GM21717 (cell line): Measurements from ENCODE around the gene NTM.

Experiments used
- ATAC-seq: cut with Tn5 transposase; IDR thresholded peaks from one replicate; pipeline ENCODE4 v1.9.1; 2021; ENCODE audit warnings: mild to moderate bottlenecking, moderate library complexity; ENCODE audit not compliant: unreplicated experiment

Gene NTM

DNA sequence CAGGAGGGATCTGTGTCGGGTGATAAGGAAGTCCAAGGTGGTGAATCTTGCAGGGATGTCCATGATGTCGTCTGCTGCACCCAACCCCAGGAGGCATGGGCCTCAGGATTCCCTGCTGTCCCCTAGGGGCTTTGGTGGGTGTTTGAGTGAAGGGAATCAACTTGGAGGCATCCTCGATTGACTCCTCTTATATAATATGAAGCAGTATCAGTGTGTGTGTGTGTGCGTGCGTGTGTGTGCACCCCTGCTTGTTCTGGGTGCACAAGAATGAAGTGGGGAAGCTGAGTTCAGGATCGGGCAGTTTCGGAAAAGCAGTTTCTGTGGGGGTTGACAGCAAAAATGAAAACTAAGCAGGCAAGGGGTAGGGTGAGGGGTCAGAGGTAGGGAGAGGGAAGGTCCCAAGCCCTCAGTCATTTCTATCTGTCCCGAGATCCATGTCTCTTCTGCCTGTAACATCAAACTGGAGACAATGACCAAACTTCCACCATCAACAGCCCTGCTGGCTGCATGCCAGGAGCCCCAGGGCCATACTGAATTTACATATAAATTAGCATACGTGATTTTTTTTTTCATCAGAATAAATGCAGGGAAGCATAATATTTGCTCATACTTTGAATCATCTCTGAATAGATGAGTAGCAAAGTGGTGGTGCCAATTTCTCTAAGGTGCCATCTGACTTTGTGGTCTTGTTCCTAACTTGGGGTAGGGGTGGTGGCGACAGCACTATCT, 2.0 kb downstream of the NTM start:
- no peak for ATAC-seq

DNA sequence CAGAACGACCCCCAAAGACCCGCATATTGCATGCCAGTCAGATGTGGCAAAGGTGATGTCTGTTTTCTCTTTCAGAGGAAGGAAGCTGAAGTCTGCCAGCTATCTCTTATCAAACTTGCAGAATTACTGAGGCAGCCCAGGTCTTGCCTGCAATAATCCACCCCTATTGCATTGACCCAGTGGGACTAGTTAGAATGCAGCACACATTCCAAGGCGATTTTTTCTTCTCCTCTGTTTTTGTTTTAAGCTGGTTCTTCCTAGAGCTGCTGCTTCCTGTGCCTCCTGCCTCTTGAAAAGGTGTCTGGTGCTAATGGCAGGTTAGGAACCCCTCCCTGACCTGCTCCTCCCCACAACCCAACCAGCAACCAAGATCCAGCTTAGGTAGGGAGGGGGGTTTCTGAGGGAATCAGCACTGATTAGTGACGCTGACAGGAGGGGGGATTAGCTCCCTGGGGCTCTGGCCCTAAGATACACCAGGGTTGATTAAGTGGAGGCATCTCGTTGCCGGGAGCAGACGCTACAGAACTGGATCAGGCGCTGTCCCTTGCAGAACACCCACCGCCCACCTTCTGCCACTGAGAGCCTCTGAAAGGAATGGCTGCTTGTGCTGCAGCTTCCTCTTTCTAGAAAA, 2.8 kb downstream of the NTM start:
- ATAC-seq = no peak

DNA sequence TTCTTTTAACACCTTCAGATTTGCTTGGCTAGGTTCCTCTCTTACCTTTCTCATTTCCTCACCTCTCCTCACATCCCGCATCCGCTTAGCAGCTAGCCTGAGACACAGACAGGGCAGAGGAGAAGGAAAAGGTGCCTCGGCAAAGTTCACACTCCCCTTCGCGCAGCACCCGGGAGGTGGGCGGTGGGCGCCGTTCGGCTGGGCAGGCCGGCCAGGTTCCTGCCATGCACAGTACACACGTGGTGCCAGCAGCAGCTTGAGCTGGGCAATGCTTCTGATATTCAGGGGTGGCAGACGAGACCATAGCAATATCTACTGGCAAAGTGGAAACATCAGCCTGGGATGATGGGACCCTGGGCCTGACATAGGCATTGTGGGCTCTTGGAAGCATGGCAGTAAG, 3.3 kb downstream of the NTM start:
- ATAC-seq = no peak

- ATAC-seq = no peak
These were observed 5.0 kb downstream of the NTM start for GRCh38 chr11:131375421-131375820.

DNA sequence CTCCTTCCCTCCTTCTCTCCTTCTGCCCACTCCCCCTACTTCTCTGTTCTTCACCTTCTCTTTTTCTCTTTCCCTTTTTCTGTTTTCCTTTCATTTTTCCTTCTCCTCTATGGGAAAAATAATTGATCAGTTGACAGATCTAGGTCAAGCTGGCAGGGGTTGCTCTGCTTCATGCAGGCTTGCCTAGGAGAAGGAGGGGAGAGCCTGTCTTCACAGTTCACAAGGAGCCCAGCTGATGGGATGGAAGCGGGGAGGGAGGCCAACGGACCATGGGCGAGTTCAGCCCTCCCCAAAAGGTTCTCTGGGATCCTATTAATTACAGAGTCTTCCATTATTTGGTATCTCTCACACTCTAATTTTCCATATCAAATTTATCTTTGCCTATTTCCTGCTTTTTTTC, 5.5 kb downstream of the NTM start:
- ATAC-seq = no peak

DNA sequence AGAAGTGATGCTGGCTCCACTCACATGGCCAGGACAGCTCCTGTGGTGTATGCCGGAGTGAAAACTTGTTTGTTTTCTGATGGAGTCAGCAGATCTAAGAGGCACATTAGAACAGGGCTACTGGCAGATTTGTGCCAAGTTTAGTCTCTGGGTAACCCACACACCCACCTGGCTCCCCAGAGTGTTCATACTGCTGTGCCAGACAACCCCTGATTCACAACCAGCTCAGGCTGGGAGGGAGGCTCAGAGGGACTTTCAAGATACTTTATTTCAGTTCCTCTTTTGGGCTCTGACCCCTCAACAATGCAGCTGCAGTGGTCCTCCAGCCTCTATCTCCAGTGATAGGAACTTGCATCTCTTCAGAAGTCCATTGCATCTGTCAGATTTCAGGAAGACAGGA, 8.5 kb downstream of the NTM start:
- no peak for ATAC-seq

- no peak for ATAC-seq
These were observed 15.5 kb downstream of the NTM start for GRCh38 chr11:131385763-131386390.

- ATAC-seq = no peak
These were observed 16.0 kb downstream of the NTM start for GRCh38 chr11:131386408-131386807.

- no peak for ATAC-seq
These were observed 17.6 kb downstream of the NTM start for GRCh38 chr11:131388030-131388429.

GRCh38 chr11:131389582-131389981, 19.2 kb downstream of the NTM start:
- no peak for ATAC-seq

GRCh38 chr11:131391176-131391575, 20.8 kb downstream of the NTM start:
- no peak for ATAC-seq

DNA sequence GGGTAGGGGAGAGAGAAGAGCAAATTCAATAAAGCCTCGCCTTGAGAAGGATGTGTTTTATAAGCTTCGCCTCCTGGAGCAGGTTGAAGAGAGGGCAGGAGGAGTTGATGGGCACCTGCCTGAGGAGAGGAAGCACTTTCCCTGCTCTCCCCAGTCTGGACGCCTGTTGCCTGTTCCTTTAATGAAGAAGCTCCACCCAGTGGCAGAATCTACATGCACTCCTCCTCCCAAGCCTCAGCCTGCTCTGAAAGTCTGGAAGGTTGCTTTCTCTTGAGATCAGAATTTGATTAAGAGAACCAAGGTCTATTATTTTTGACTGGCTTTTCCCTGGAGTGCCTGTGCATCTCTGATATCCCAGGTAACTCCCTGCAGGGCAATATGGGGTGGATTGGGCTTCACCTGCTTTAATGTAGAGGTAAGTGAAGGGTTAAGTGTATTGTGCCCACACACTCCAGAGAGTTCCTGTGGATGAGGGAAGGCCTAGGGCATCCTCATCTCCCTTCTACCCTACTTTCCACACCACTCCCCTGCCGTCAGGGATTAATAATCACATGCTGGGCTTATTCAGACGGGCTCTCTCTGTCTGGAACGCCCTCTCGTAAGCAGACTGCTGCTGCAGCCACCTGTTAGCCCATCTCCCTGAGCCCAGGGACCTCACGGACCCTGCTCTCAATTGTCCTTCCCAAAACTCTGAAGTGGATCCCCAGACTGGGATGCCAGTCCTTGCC, 22.3 kb downstream of the NTM start:
- no peak for ATAC-seq

- no peak for ATAC-seq
These were observed 23.3 kb downstream of the NTM start for GRCh38 chr11:131393691-131394090.

GRCh38 chr11:131397675-131398074, 27.3 kb downstream of the NTM start:
- no peak for ATAC-seq

- no peak for ATAC-seq
These were observed 31.6 kb downstream of the NTM start for GRCh38 chr11:131402040-131402439.

GRCh38 chr11:131404010-131404409, 33.6 kb downstream of the NTM start:
- ATAC-seq = no peak

GRCh38 chr11:131408025-131408640, 37.7 kb downstream of the NTM start:
- no peak for ATAC-seq

DNA sequence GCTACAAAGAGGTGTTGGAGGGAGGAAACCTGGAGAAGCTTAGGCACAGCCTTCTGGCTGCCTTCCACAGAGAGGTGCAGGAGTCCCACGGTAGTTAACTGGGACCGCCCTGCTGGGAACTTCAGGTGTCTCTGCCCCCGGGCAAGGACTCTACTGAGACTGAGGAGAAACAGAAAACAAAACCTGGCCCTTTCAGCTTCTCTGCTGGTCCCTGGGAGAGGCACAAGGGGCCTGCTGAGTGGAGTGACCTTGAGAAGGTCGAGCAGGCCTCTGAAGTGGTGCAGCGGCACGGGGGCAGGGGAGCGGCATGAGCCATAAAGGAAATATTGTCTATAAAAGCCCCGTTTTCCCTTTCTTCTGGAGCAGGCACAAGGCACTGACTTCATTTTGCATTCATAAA, 38.9 kb downstream of the NTM start:
- ATAC-seq = no peak

DNA sequence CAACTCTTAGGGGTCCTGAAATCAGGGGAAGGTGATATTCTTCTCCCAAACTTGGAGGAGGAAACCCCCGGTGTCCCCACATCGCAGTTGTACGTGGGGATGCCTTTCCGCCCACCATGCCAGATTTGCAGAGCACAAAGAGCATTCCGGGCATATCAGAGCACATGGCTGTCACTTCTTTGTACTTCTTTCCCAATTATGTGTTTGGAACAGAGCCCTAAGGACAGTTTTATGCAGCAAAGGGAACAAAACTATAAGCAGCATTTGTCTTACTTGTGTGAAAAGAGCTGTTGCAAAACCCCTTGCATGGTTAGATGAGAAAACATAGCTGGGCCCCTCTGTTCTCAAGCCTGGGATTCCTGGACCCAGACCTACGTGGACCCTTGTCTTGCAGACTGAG, 41.2 kb downstream of the NTM start:
- no peak for ATAC-seq

- no peak for ATAC-seq
These were observed 41.6 kb downstream of the NTM start for GRCh38 chr11:131412061-131412460.

DNA sequence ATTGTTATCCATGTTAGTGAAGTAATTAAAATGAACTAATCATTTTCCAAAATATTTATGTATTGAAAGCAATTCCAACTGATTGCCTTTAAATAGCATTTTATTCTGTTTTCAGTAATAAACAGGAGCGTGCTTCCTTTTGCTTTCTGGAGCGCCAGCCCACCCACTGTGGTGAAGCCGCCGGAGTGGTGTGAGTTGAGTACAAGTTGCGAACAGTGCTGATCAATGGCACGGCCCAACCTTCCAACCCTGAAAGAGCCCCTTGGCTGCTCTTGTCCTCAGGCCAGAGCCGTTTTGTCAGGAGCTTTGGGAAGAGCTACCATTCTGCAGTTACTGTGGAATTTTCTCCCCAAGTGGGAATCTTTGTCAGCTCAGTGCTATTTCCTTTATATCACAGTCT, 42.8 kb downstream of the NTM start:
- no peak for ATAC-seq
